COR-L47 (cell line): Measurements from ENCODE around the gene STX3.

Experiments used
- DNase-seq: peaks from one replicate; lab custom pipeline; 2025; lab: John Stamatoyannopoulos, UW

STX3 gene

DNA sequence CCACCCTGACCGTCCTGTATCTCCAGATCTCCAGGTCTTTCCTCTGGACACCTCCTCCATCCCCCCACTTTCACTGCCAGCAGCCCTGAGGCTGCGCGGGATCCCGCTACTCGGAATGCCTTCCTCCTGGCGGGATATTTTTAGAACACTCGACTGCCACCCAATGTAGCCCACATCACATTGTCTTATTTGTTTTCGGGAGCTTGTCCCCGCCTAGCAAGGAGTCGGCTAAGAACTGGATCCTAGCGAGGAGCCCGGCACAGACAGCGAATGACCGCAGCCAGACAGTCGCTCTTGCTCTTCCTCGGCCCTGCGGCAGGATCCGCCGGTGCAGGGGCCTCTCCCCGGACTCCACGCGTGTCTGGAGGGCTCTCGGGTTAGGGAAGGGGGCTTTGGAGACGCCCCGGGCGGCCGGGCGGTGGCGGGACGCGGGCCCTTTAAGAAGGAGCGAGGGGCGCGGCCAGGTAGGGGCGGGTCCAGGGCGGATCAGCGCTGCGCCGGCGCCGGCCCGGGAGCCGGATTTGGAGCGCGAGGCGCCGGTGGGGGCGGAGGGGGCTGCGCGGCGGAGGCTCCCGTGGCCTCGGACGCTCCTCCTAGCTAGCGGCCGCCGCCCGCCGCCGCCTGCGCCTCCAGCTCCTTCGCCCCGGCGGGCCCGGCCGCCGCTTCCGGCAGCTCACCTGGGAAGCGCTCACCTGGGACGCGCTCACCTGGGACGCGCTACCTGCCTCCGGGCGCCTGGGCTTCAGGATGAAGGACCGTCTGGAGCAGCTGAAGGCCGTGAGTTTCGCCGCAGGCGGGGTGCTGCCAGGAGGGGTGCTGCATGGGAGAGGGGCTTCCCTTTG lies at the start of gene STX3:
Gene STX3 (plus strand): TSS at position 518 of the 842 bp plus-strand sequence. CDS start 230 bp downstream, at position 748.
- DNase-seq = peak; percentile 36

DNA sequence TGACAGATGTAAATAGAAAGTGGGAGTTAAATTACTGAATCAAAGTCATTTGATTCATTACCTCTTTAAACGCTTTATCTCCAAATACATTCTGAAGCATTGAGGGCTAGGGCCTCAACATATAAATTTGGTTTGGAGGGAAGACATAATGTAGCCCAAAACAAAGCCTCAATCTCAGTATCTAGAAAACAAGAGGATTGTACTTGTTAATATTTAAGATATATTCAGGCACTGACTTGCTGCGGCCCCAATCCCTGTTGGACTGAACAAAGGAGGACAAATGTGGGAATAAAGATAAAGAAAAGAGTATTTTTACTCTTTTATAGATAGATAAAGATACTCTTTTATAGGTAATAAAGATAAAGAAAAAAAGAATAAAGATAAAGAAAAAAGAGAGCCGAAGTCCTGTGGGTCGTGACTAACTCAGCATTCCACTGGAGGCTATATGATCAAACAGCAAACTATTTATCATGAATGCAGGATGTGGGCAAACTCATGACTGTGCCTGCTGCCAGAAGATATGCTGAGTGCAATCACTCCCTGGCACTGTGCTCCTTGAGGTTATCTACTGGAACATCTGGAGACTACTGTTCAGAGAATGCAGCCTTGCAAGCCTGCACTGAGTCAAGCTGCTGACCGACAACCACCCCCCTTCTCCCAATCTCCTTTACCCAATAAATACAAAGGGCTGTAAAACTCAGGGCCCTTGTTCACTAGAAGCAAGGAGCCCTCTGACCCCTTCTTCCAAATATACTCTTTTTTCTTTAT lies 48.5 kb upstream of the STX3 start:
- no peak for DNase-seq

DNA sequence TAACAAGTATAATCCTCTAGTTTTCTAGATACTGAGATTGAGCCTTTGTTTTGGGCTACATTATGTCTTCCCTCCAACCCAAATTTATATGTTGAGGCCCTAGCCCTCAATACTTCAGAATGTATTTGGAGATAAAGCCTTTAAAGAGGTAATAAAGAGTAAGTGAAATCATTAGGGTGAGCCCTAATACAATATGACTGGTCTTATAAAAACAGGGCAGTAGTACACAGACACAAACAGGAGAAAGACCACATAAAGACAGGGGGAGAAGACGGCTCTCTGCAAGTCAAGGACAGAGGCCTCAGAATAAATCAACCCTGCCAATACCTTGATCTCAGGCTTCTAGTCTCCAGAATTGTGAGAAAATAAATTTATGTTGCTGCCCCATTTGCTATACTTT lies 47.8 kb upstream of the STX3 start:
- DNase-seq = no peak

DNA sequence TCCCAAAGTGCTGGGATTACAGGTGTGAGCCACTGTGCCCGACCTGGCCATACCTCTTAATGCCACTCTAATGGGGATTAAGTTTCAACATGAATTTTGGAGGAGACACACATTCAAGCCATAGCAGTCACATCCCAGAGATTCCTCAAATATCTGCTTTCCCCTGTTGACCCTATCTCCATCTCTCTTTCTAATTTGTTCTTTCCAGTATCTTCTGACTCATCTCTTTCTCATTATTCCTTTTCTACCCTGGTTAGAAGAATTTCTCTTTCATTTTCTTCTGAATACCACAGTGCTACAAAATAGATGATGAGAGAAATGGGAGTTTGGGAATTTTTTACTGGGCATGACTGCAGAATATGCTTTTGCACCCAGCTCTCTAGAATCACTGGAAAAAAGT lies 46.6 kb upstream of the STX3 start:
- DNase-seq = no peak

DNA sequence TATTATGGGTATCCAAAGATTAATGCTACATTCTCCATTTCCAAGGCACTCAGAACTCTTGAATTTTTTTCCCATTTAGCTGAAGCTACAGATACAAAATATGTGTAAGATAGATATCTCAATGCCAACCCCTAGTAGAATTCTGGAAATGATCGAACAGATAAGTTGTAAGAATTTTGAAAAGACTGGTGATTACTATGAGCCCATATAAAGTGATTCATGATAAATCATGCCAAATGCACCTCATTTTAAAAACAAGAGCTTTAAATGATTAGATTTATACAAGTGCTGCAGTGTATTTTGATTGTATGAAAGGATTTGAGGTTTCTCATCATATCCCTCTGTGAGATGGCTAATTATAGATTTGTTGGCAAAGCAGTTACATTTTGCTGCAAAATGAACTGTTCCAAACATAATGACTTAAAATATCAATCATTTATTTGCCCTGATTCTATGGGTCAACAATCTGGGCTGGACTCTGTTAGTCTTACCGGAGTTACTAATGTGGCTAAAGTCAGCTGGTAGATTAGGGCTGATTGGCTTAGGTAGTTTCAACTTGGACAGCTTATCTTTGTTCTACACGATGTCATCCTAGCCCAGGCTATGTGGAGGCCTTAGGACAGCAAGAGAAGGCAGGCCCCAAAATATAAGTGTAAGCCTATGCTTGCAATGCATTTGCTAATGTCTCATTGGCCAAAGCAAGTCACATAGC lies 44.9 kb upstream of the STX3 start:
- DNase-seq = no peak

DNA sequence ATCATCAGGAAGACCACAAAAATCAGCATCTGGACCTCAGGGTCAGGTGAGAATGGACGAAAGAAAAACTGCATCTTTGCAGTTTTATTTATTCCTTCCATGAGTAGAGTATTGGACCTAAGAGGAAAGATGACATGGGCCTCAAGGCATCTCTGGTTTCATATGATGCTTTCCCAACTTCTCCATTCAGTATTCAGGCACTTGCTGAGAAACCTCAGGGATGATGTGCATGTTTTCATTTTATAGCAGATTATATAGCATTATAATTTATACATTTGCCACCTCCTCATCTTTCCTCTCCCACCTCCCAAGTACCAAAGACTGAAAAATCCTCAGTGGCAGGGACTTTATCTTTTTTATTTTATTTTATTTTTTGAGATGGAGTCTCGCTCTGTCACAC lies 41.4 kb upstream of the STX3 start, which contains the start of gene OR10V1:
Gene OR10V1 (minus strand): TSS at position 101 of the 400 bp plus-strand sequence. CDS start 0 bp downstream, at position 101.
- DNase-seq = no peak

DNA sequence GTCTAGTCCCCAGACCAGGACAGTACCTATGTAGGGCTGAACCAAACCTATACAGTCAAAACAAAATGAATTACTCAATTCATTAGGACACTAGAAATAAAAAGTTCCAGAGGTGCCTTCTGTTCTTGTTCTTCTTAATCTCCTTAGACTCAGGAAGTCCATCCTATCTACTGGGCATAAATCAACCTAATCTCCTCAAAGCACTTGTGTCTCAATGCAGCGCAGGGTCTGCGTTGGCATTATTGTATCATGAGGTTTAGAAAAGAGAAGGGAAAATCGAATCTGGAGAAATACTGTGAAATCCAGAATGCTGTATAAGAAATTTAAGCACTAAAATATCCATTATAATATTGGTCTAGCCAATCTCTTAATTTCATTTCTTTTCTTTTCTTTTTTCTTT lies 39.1 kb upstream of the STX3 start:
- DNase-seq = no peak

DNA sequence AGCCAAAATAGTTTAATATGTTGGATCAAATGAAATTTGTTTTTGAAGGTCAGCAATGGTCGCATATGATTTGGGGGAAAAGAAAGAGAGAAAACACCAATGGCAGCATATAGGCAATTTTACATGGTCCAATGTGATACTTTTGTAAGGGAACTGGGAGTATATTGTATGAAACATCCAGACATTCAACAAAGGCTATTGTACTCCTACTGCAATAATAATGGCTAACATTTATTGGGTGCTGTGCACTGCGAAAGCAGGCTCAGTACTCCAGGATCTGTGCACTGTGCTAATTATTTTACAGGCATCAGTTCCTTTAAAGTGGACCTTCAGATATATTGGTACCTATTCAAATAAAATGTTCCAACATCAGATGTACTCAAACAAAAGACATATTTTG lies 35.6 kb upstream of the STX3 start:
- DNase-seq = no peak

DNA sequence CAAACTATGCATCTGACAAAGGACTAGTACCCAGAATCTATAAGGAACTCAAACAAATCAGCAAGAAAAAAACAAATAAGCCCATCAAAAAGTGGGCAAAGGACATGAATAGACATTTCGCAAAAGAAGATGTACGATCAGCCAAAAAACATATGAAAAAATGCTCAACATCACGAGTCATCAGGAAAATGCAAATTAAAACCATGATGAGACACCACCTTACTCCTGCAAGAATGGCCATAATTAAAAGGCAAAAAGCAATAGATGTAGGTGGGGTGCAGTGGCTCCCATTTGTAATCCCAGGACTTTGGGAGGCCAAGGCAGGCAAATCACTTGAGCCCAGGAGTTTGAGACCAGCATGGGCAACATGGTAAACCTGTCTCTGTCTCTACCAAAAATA lies 31.1 kb upstream of the STX3 start:
- no peak for DNase-seq

DNA sequence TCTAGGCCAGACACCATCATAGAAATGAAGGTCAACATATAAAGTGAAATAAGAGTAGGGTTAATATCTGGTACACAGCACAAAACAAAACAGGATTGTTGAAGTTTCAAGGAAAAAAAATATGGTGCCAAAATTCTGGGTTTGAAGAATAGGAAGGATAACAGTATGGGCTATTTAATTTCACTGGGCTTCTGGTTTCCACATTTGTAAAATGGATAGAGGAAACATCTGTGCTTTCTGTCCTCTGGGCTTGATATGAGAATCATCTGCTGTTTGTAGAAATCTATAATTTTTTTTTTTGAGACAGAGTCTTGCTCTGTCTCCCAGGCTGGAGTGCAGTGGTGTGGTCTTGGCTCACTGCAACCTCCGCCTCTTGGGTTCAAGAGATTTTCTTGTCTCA lies 27.8 kb upstream of the STX3 start:
- no peak for DNase-seq

DNA sequence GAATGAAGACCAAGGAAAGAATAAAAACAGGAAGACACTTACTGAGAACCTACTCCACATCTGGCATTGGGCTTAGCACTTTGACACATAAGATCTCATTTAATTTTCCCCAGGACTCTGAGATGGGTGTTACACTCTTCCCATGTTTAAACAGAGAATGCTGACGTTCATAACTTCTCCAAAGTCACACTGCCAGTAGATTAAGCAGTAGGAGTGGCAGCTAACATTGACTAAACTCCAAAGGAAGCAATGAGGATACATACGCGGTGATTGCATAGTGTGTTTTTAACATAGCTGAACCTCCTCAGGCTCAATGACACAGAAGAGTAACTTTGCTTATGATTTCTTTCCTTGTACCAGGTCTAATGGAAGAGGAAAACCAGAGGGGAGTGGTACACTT lies 27.0 kb upstream of the STX3 start:
- DNase-seq = no peak

DNA sequence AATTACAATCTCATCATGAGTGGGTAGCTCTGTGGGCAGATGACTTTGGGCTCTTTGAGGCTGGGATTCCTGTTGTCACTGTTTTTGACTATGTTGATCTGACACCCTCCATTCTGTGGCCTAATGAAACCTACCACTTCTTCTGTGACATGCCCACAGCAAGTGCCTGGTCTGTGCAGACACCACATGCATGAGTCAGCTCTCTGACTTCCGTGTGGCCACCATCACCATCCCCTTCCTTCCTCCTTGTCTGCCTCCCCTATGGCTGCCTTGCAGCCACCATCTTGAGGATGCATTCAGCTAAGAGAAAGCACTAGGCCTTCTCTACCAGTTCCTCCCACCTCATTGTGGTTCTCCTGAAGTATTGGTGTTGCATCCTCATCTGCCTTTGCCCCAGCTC lies 26.3 kb upstream of the STX3 start:
- no peak for DNase-seq

DNA sequence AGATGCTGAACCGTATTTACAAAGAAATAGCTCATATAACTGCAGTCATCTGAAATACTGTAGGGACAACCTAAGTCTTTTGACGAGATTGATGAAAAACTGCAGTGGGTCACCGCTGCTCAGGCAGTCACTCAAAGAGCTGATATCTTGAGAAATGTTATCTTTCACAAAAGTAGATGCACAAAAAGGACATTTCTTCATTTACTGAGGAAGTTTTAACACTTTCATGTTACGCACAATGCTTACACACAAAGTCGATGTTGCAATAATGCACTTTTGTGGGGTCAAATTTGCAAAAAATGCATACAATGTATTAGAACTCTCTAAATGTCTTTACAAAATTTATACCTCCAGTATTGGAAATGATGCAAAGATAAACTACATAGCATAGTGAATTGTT lies 25.3 kb upstream of the STX3 start:
- no peak for DNase-seq

DNA sequence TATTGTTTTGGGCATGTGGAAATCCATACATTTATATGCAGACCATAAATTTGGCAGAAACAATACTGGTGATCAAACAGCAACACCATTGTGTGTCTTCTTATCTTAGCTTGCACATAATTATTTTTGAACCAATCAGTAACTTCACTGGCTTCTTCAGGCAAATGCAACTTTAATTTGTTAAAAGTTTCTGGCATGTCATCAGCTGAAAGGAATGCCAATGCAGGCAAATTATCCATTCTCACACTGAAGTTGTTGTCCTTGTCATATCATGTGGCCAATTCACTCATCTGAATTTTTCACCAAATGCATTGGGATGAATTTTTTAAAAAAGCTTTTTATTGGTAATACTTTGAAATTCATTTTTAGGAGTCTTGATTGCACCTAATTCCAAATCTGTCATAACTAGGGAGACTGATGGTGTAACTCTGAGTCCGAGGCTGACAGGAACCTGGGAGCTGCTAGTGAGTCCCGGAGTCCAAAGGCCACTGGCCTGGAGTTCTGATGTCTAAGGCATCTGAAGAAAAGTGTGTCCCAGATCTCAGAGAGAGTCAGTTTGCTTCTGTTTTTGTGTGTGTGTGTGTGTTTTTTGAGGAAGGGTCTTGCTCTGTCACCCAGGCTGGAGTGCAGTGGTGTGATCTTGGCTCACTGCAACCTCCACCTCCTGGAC lies 24.1 kb upstream of the STX3 start:
- DNase-seq = no peak

DNA sequence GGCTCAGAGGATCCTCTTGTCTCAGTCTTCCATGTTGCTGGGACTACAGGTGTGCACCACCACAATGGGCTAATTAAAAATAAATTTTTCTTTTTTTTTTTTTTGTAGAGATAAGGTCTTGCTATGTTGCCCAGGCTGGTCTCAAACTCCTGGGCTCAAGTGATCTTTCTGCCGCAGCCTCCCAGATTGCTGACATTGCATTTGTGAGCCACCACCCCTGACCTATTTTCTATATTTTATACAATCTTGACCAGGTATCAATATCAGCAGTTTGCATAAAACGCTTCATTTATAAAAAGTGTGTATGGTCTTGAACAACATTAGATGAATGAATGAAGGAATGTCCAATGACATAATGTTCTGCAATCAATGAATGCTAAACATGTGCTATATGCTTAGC lies 9.1 kb upstream of the STX3 start:
- no peak for DNase-seq

DNA sequence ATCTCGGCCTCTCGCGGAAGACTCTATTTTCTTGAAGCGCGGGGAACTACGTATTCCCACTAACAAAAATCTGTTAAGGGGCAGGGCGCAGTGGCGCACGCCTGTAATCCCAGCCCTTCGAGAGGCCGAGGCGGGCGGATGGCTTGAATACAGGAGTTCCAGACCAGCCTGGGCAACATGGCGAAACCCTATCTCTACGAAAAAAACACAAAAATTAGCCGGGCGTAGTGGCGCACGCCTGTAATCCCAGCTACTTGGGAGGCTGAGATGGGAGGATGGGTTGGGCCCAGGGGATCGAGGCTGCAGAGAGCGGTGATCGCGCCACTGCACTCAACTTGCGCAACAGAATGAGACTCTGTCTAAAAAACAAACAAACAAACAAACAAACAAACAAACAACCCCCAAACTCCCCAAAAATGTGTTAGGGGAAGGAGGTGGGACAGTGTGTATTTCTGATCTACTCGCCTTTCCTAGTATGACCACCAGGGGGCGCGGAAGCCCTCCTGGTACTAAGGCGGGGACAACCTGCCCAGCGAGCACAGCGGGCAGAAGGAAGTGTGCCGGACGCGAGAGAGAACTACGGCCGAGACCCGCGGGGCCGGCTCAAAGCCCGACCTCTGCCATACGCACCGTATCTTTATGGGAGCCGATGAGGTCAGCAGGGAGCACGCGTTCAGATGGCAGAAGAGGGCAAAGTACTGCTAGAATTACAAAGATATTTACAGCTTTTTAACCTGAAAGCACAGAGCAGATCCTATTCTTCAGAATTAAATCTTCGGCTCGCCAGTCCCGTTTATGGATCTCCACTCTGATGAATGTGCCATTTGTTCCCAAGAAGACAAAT lies 1.3 kb upstream of the STX3 start:
- DNase-seq = peak; percentile 55

DNA sequence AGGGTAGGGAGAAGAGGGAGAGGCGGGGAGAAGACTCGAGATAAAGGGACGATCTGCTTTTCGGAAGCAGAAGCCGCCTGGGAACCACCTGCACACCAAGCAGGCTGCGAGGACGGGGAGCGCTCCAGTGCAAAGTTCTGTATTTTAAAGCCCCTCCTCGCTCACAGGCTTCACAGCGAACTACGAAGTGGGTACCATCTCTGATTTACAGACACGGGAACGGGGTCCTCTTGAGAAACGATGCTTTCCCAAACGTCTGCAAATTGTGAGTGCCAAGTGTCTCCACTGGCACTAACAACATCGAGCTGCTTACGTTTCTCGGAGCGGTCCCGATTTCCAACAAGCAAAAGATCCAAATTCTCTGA lies 700 bp upstream of the STX3 start:
- DNase-seq = no peak

DNA sequence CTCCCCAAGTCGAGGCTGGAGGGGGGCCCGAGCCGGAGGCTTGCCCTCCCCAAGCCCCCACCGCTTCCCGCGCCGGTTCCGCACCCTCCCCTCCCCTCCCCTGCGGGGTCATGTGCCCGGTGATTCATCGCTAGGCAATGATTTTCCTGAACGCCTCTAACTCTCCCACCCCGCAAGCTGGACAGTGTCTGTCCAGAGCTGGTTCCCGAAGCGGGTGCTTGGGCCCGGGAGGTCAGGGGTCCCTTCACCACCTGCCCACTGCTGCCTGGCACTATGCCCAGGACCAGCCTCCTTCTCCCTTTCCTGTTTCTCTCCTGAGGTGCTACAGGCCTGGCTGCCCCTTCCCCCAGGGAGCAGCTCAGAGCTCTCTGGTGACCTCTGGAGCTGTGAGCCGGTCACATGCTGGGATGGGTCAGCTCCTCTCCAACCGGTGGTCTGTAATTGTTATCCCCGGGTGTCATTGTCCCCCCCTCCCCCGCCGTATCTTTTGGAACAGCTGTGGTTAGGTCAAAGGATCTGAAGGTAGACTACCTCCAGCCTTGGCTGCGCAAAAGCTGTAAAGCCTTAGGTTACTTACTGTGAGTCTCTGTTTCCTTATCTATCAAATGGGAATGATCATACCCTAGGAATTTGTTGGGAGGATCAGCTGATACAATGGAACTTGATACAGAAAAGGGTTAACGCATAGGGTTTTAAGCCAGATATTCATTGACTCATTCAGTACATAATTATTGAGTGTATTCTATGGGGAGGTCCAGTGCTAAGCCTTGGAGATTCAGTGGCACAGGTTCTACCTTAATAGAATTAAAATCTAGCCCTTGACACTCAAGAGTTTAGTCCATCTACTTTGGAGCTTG lies 753 bp downstream of the STX3 start:
- peak; percentile 24 for DNase-seq

DNA sequence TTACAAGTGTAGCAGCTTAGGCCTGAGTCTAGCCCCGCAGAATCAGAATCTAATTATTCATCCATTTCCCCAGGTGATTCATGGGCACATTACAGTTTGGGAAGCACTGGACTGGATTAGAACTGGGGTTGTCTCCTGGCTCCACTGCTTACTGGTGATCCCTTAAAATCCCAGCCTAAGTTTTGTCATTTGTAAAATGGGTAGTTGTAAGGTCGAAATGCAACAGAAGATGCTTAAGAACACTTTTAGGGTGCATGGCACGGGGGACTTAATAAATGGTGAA lies 1.3 kb downstream of the STX3 start:
- DNase-seq = no peak

DNA sequence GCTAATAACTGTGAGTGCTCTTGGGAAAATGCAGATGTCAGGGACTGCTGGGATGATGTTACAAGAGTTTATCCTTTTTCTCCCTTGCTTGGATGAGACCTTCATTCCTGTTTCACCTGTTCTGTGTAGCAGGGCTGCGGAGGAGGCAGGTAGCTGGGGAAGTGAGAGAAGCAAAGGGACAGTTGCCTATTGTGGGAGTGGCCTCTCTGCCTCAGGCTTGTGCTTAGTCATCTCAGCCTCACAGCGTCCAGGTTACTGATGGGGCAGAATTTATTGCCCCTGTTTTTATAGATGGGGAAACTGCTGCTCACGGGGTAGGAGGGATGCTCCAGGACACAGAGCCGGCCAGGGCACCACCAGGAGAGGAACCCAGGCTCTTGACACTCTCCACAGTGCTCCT lies 1.7 kb downstream of the STX3 start:
- DNase-seq = no peak
